ENCODE measurements around the gene GDF15.

Gene GDF15

GRCh38 chr19:18428173-18428786 lies 42.3 kb downstream of the GDF15 start:
- no peak for TF ChIP-seq CTCF (IDR thresholded peaks at IDR 0.05; ENCODE audit: control insufficient read depth, insufficient read depth, low read depth, low read length, missing control alignments)
- H3K4me3 ChIP-seq (ENCODE audit: control insufficient read depth, low read depth, low read length), result no peak overlapping the region
- no peak for DNase-seq (ENCODE audit: low read depth)

- no peak for DNase-seq (ENCODE audit: low read depth)
- TF ChIP-seq CTCF (IDR thresholded peaks at IDR 0.05; ENCODE audit: control insufficient read depth, insufficient read depth, low read depth, low read length, missing control alignments), result no peak
- H3K4me3 ChIP-seq (ENCODE audit: control insufficient read depth, low read depth, low read length), result peak overlapping the region; percentile 29
Measured at GRCh38 chr19:18428787-18429674, 43.1 kb downstream of the GDF15 start.

- no peak for DNase-seq (ENCODE audit: low read depth)
- TF ChIP-seq CTCF (IDR thresholded peaks at IDR 0.05; ENCODE audit: control insufficient read depth, insufficient read depth, low read depth, low read length, missing control alignments), result no peak
- H3K4me3 ChIP-seq (ENCODE audit: control insufficient read depth, low read depth, low read length), result no peak overlapping the region; the same call in 1 of the 2 replicates
Measured at GRCh38 chr19:18429717-18430416, 43.9 kb downstream of the GDF15 start.

GRCh38 chr19:18430417-18431144 lies 44.6 kb downstream of the GDF15 start:
- DNase-seq (ENCODE audit: low read depth), result no peak
- no peak for TF ChIP-seq CTCF (IDR thresholded peaks at IDR 0.05; ENCODE audit: control insufficient read depth, insufficient read depth, low read depth, low read length, missing control alignments)
- H3K4me3 ChIP-seq (ENCODE audit: control insufficient read depth, low read depth, low read length), result no peak overlapping the region

GRCh38 chr19:18431351-18432197 lies 45.6 kb downstream of the GDF15 start:
- DNase-seq (ENCODE audit: low read depth), result no peak
- no peak for TF ChIP-seq CTCF (IDR thresholded peaks at IDR 0.05; ENCODE audit: control insufficient read depth, insufficient read depth, low read depth, low read length, missing control alignments)
- no peak overlapping the region for H3K4me3 ChIP-seq (ENCODE audit: control insufficient read depth, low read depth, low read length)

Measured in AG09309 (cell line).